MG63 (cell line): ENCODE measurements around the gene UTS2R. TPM values are rescaled to one million over a fixed set of nuclear protein-coding genes. Genes with fewer than 3 reads are reported as not detected.
A peak's percentile ranks its signal among the peaks of the same experiment; 100 is the strongest.
"Not testable (repeated sequence)": the region's sequence is repeated elsewhere in the genome, so short reads cannot be mapped to it uniquely, and the experiment has no call there.

Experiments
- DNase-seq: peaks from one replicate; pipeline ENCODE4 v3.0.0-alpha.2; 2020
- H3K27me3 ChIP-seq: fragments of 250-450 bp; sonication (Bioruptor Pico); 2 replicates; pipeline ENCODE4 v1.5.1; 2020; ENCODE audit warnings: mild to moderate bottlenecking, moderate library complexity
- H3K36me3 ChIP-seq: fragments of 250-450 bp; sonication (Bioruptor Pico); 2 replicates; pipeline ENCODE4 v1.5.1; 2020; ENCODE audit warnings: mild to moderate bottlenecking, moderate library complexity
- H3K4me3 ChIP-seq: fragments of 250-450 bp; sonication (Bioruptor Pico); 2 replicates; pipeline ENCODE4 v1.5.1; 2020; ENCODE audit warnings: mild to moderate bottlenecking, moderate library complexity
- H3K9me3 ChIP-seq: fragments of 250-450 bp; sonication (Bioruptor Pico); 2 replicates; pipeline ENCODE4 v1.5.1; 2020; ENCODE audit warnings: mild to moderate bottlenecking, moderate library complexity
- total RNA-seq: library from RNA; depleted of rRNA; stranded (reverse); fragments of >200 nt; shearing (Covaris generic); gene quantifications from 2 replicates; pipeline ENCODE4 v1.2.3, GENCODE V29; 2014; ENCODE audit warnings: low replicate concordance

UTS2R gene
- total RNA-seq, 1 experiment from 2014 or later: not detected

GRCh38 chr17:82378741-82379021 lies 7.1 kb downstream of the UTS2R start:
- no peak overlapping the region for H3K4me3 ChIP-seq
- H3K27me3 ChIP-seq: no peaks in the 10 kb centered on the region
- H3K9me3 ChIP-seq: no peaks in the 10 kb centered on the region
- no peak for DNase-seq
- H3K36me3 ChIP-seq: no peaks in the 10 kb centered on the region

DNA sequence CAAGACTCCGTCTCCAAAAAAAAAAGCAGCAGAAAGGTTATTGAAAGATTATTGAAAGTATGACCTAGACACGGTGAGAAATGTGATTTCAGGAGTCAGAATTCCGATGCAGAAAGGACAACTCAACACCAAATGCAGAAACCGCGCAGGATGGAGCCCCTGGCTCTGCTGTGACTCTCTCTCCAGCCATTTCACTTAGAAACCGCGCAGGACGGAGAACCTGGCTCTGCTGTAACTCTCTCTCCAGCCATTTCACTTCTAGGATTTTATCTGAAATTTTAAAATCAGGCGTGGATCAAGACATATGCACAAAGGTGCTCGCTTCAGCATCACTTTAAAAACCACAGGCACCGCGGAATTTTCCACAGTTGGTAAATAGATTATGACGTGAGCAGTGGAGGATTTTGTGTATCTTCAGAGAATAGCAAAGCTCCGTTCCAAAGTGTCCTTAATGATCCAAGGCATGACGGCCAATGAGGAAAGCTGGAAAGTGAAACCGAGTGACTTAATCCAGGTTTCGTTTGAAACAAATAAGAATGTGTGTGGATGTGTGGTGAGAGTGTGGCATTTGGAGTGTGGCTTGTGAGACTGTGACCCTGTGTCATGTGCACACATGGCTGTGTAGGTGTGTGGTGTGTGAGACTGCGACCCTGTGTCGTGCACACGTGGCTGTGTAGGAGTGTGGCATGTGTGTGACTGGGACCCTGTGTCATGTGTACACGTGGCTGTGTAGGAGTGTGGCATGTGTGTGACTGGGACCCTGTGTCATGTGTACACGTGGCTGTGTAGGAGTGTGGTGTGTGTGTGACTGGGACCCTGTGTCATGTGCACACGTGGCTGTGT lies 9.5 kb downstream of the UTS2R start:
- DNase-seq: no peak
- H3K4me3 ChIP-seq: peak overlapping the region; percentile 25

GRCh38 chr17:82381703-82382009 lies 10.1 kb downstream of the UTS2R start:
- H3K27me3 ChIP-seq, H3K4me3 ChIP-seq, H3K9me3 ChIP-seq, DNase-seq, H3K36me3 ChIP-seq: not testable (repeated sequence)

More for the DNA sequence above, 9.5 kb downstream of the UTS2R start:
- H3K27me3 ChIP-seq: no peaks in the 10 kb centered on the region
- no peaks in the 10 kb centered on the region for H3K36me3 ChIP-seq
- H3K9me3 ChIP-seq: no peaks in the 10 kb centered on the region

- H3K9me3 ChIP-seq, DNase-seq, H3K4me3 ChIP-seq, H3K36me3 ChIP-seq, H3K27me3 ChIP-seq: not testable (repeated sequence)
Observed at GRCh38 chr17:82382220-82382932, 10.8 kb downstream of the UTS2R start.

GRCh38 chr17:82382933-82383255 lies 11.3 kb downstream of the UTS2R start:
- Histone ChIP-seq H3K27me3 (no peaks in the 10 kb centered on the region), H3K9me3 (no peaks in the 10 kb centered on the region), H3K4me3 (no peak overlapping the region), H3K36me3 (no peaks in the 10 kb centered on the region)
- no peak for DNase-seq

DNA sequence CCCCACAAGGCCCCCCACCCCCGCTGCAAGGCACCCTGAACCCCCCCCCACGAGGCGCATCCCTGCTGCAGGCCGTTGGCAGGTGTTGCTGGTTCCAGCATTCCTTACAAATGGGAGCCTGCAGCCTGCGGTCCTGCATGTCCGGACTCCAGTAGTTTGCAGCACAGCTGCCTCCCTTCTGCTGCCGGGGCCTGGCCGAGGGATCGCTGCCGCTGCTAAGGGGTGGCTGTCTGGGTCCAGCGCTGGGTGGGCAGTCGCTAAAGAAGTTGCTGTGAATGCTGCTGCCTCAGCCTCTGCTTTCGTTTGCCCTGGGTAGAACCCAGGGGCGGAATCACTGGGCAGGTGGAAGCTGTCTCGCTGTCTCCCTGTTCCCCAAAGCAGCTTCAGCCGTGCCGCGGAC lies 11.8 kb downstream of the UTS2R start:
- Histone ChIP-seq H3K9me3 (no peaks in the 10 kb centered on the region), H3K4me3 (no peak overlapping the region), H3K27me3 (no peaks in the 10 kb centered on the region), H3K36me3 (no peaks in the 10 kb centered on the region)
- DNase-seq: no peak

DNA sequence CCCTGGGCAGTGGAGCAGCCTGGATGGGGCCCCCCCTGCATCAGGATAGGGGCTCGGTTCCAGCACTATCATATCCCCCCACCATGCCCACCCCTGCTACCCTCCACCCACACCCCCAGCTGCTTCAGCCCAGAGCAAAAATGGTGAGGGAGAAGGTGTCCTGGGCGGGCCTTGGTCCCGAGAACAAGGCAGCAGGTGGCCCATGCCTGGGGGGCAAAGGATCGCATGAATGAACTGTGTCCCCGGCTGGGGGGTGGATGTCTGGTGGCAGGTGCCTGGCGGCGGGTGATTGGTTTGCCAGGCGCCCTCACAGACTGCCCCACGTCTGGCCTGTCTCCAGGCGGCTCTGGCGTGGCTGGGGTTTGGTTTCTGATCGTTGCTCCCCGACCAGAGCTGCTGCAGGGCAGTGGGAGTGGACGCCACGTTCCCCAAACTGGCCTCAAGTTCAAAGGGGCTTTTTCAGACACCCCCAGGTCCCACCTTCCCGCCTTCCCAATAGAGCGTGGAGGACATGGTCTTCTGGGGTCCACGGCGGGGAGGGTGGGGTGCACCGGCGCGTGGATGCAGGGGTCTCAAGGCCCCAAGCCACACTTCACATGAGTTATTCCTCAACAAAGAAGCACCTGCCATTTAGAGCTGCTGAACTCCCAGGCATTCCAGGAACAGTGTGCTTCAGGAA lies 12.6 kb downstream of the UTS2R start:
- no peaks in the 10 kb centered on the region for H3K9me3 ChIP-seq
- DNase-seq: no peak
- no peak overlapping the region for H3K4me3 ChIP-seq
- no peaks in the 10 kb centered on the region for H3K27me3 ChIP-seq
- H3K36me3 ChIP-seq: no peaks in the 10 kb centered on the region

DNA sequence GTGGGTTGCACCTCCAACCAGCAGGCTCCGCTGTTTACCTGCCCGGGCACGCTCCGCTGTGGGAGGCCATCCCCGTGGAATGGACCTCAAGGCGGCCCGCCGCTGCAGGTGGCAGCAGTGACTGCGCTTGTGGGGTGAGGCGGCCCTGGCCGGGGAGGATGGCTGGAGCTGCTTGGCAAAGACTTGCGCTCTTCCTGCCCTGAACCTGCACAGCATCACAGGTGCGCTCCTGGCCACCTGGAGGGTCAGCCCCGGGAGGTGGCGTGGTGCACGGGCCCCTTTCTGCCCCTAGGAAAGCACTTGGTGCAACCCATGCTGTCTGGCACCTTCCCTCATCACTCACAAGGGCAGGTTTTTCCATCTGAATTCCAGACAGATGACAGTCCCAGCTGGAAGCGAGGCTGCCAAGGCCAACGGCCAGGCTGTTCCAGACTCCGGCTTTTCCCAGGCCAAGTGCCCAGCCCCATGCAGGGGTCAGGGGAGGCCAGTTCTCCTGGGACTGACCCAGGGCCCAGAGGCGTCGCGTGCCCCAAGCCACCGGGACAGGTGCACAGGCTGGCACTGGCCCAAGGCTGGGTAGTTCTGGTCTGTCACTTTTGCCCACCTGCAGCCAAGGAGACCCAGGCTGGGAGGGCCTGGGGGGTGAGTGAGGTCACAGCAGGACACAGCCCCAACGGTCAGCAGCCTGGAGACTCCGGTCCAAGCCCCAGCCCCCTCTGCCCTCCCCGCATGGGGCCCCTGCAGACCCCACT lies 13.3 kb downstream of the UTS2R start:
- Histone ChIP-seq H3K4me3 (no peak overlapping the region), H3K27me3 (no peaks in the 10 kb centered on the region), H3K9me3 (no peaks in the 10 kb centered on the region), H3K36me3 (no peaks in the 10 kb centered on the region)
- DNase-seq: peak; percentile 90

GRCh38 chr17:82385559-82386254 lies 14.1 kb downstream of the UTS2R start:
- Histone ChIP-seq H3K4me3 (no peak overlapping the region), H3K27me3 (no peaks in the 10 kb centered on the region), H3K36me3 (no peaks in the 10 kb centered on the region), H3K9me3 (no peaks in the 10 kb centered on the region)
- no peak for DNase-seq

DNA sequence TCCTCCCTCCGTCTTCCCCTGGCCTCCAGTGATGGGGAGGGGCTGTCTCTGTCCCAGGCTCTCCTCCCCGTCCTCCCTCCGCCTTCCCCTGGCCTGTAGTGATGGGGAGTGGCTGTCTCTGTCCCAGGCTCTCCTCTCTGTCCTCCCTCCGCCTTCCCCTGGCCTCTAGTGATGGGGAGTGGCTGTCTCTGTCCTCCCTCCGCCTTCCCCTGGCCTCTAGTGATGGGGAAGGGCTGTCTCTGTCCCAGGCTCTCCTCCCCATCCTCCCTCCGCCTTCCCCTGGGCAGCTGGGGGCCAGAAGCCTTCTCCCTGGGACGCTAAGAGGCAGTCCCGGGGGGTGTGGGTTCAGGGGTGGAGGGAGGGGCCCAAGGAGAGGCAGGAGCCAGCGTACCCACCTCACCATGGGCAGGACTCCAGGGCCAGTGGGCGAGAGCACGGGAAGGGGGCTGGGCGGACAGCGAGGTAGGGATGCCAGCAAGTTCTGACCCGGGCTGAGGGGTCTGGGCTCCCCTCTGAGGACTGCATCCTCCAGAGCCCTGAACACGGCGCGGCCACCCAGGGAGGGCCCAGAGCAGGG lies 14.8 kb downstream of the UTS2R start:
- H3K27me3 ChIP-seq: no peaks in the 10 kb centered on the region
- DNase-seq: no peak

GRCh38 chr17:82386881-82387704 lies 15.5 kb downstream of the UTS2R start:
- no peak for DNase-seq
- Histone ChIP-seq H3K9me3 (no peaks in the 10 kb centered on the region), H3K4me3 (no peak overlapping the region), H3K27me3 (no peaks in the 10 kb centered on the region), H3K36me3 (peaks cover under 1% of the 10 kb centered on the region; the same call in 1 of the 2 replicates)

More for the DNA sequence above, 14.8 kb downstream of the UTS2R start:
- no peaks in the 10 kb centered on the region for H3K36me3 ChIP-seq
- H3K9me3 ChIP-seq: no peaks in the 10 kb centered on the region
- H3K4me3 ChIP-seq: no peak overlapping the region

GRCh38 chr17:82387705-82388106 lies 16.1 kb downstream of the UTS2R start:
- peaks cover 2% of the 10 kb centered on the region; the same call in 1 of the 2 replicates for H3K36me3 ChIP-seq
- H3K27me3 ChIP-seq: no peaks in the 10 kb centered on the region
- no peak for DNase-seq
- no peak overlapping the region for H3K4me3 ChIP-seq
- no peaks in the 10 kb centered on the region for H3K9me3 ChIP-seq

DNA sequence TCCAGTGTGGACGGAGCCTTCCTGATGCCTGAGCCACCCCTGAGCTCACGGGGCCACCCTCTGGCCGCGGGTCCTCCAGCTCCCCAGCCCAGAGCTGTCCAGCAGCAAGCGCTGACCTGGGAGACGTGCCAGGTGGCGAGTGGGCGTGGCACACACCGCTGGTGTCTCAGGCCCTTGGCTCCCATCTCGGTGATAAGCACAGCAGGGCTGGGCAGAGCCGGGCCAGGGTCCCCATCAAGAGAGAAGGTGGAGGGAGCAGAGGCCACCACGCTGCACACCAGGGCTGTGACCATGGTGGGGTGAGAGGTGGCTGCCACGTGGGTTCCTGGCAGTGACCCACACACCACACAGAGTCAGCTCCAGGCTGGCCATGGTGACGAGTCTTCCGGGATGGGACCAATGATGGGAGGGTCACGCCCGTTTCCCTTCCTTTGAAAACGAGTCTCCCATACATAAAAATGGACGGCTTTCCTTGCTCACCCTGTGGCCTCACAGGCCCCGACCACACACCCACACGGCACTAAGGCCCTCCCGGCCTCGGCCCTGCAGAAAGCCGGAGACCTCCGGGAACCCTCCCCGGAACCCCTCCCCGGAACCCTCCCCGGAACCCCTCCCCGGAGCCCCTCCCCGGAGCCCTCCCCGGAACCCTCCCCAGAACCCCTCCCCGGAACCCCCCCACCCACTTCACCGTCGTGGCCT lies 16.8 kb downstream of the UTS2R start:
- Histone ChIP-seq H3K27me3 (no peaks in the 10 kb centered on the region), H3K36me3 (peaks cover 2% of the 10 kb centered on the region; the same call in 1 of the 2 replicates), H3K4me3 (no peak overlapping the region), H3K9me3 (no peaks in the 10 kb centered on the region)
- DNase-seq: peak; percentile 47

GRCh38 chr17:82388922-82389283 lies 17.3 kb downstream of the UTS2R start:
- no peak for DNase-seq
- peaks cover 2% of the 10 kb centered on the region; the same call in 1 of the 2 replicates for H3K36me3 ChIP-seq

GRCh38 chr17:82389379-82389778 lies 17.8 kb downstream of the UTS2R start:
- DNase-seq: no peak
- Histone ChIP-seq H3K9me3 (no peaks in the 10 kb centered on the region), H3K4me3 (no peak overlapping the region), H3K27me3 (no peaks in the 10 kb centered on the region), H3K36me3 (peaks cover 2% of the 10 kb centered on the region; the same call in 1 of the 2 replicates)

More at GRCh38 chr17:82388922-82389283, 17.3 kb downstream of the UTS2R start:
- Histone ChIP-seq H3K9me3 (no peaks in the 10 kb centered on the region), H3K4me3 (no peak overlapping the region), H3K27me3 (no peaks in the 10 kb centered on the region)
